ENCODE results near the gene TWF1.

DNA sequence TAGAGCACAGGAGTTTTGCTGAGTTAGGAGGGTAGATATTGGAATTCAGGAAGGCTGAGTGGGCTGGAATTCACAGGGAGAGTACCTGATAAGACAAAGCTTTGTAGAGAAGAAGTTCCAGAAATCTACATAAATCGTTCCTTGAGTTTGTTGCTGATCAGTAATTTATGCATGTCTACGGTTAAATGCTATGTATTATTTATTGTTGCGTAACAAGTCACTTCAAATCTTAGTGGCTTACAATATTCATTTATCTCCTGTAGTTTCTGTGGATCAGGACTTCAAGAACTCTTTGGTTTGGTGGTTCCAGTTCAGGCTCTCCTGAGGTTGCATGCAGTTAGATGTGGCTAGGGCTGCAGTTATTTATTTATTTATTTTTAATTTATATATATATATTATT is 55.3 kb downstream of the TWF1 start:
- TF ChIP-seq, protein P1, sequence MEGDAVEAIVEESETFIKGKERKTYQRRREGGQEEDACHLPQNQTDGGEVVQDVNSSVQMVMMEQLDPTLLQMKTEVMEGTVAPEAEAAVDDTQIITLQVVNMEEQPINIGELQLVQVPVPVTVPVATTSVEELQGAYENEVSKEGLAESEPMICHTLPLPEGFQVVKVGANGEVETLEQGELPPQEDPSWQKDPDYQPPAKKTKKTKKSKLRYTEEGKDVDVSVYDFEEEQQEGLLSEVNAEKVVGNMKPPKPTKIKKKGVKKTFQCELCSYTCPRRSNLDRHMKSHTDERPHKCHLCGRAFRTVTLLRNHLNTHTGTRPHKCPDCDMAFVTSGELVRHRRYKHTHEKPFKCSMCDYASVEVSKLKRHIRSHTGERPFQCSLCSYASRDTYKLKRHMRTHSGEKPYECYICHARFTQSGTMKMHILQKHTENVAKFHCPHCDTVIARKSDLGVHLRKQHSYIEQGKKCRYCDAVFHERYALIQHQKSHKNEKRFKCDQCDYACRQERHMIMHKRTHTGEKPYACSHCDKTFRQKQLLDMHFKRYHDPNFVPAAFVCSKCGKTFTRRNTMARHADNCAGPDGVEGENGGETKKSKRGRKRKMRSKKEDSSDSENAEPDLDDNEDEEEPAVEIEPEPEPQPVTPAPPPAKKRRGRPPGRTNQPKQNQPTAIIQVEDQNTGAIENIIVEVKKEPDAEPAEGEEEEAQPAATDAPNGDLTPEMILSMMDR (IDR thresholded peaks at IDR 0.05), result no peak
- no peak for TF ChIP-seq POLR2A (IDR thresholded peaks at IDR 0.05)
